ENCODE data around the gene TUBA4A.

GRCh38 chr2:219216535-219216915 lies 37.2 kb downstream of the TUBA4A start:
- TF ChIP-seq EP300 (IDR thresholded peaks at IDR 0.05) = no peak
- no peak for TF ChIP-seq CTCF (IDR thresholded peaks at IDR 0.05)

Data from stomach (tissue), 4 donors.